Cerebellar cortex (tissue), 1 donor: ENCODE results near the gene ODR4.
A peak's percentile ranks its signal among the peaks of the same experiment; 100 is the strongest.
"Not testable (repeated sequence)": the region's sequence is repeated elsewhere in the genome, so short reads cannot be mapped to it uniquely, and the experiment has no call there.

Experiments used
- DNase-seq: peaks from one replicate; pipeline ENCODE4 v3.0.0-alpha.2; 2015; ENCODE audit warnings: low spot score

Gene ODR4

GRCh38 chr1:186375152-186375928 lies at the start of gene ODR4, which contains the start of gene TPR:
Gene ODR4 (plus strand): TSS chr1:186375838. CDS start chr1:186379786, 3,948 bp downstream.
Gene TPR (minus strand): TSS chr1:186375253. CDS start chr1:186375028, 225 bp downstream.
- peak; percentile 99 for DNase-seq

GRCh38 chr1:186326009-186326408 lies 49.6 kb upstream of the ODR4 start:
- no peak for DNase-seq

- no peak for DNase-seq
Observed at GRCh38 chr1:186327331-186327730, 48.3 kb upstream of the ODR4 start.

- DNase-seq = no peak
Observed at GRCh38 chr1:186330758-186331157, 44.9 kb upstream of the ODR4 start.

- no peak for DNase-seq
Observed at GRCh38 chr1:186337554-186337953, 38.1 kb upstream of the ODR4 start.

GRCh38 chr1:186340772-186341171 lies 34.9 kb upstream of the ODR4 start:
- DNase-seq = no peak

- not testable (repeated sequence) for DNase-seq
Observed at GRCh38 chr1:186347837-186348691, 27.6 kb upstream of the ODR4 start.

- peak; percentile 57 for DNase-seq
Observed at GRCh38 chr1:186374303-186375151, 1.1 kb upstream of the ODR4 start.

GRCh38 chr1:186375929-186376319 lies 286 bp downstream of the ODR4 start:
- DNase-seq = no peak

GRCh38 chr1:186386725-186387383 lies 11.2 kb downstream of the ODR4 start:
- no peak for DNase-seq

GRCh38 chr1:186390925-186391324 lies 15.3 kb downstream of the ODR4 start:
- DNase-seq = no peak

GRCh38 chr1:186391841-186392240 lies 16.2 kb downstream of the ODR4 start:
- no peak for DNase-seq

- DNase-seq = not testable (repeated sequence)
Observed at GRCh38 chr1:186392711-186393110, 17.1 kb downstream of the ODR4 start.

- not testable (repeated sequence) for DNase-seq
Observed at GRCh38 chr1:186401446-186401845, 25.8 kb downstream of the ODR4 start.

GRCh38 chr1:186403632-186404031 lies 28.0 kb downstream of the ODR4 start:
- no peak for DNase-seq

GRCh38 chr1:186404454-186405051 lies 28.9 kb downstream of the ODR4 start:
- DNase-seq = peak; percentile 22

GRCh38 chr1:186409091-186409490 lies 33.5 kb downstream of the ODR4 start:
- no peak for DNase-seq

- DNase-seq = no peak
Observed at GRCh38 chr1:186413319-186413718, 37.7 kb downstream of the ODR4 start.

GRCh38 chr1:186418503-186418902 lies 42.9 kb downstream of the ODR4 start:
- no peak for DNase-seq

- DNase-seq = no peak
Observed at GRCh38 chr1:186420311-186420710, 44.7 kb downstream of the ODR4 start.

GRCh38 chr1:186420923-186421322 lies 45.3 kb downstream of the ODR4 start:
- DNase-seq = no peak
